ENCODE measurements around the gene SST. TPM values are rescaled to one million over a fixed set of nuclear protein-coding genes. Genes with fewer than 3 reads are reported as not detected.

Gene SST
- not detected in 2 replicates for total RNA-seq (2014; rRNA removed; shearing (Covaris generic))

- peak; percentile 8 for DNase-seq (ENCODE audit: low spot score)
Observed at GRCh38 chr3:187669675-187670504, at the start of gene SST. TSS of gene SST (minus strand) at chr3:187670394. CDS start at chr3:187670291, 103 bp downstream.

- DNase-seq (ENCODE audit: low spot score): no peak
Observed at GRCh38 chr3:187719628-187720336, 49.6 kb upstream of the SST start.

DNA sequence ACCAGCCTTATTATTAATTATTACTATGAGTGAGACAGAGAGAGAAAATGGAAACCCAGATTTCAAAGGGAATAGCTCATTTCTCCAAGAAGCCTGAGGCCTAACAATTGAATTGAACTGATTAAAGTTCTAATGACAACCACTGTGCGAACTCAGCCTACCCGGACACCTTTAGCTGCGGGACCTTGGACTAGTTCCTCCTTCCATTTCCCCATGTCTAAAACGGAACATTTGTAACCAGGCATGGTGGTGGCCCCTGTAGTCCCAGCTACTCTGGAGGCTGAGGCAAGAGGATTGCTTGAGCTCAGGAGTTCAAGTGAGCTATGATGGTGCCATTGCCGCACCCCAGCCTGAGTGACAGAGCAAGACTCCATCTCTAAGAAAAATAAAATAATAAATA is 48.6 kb upstream of the SST start:
- DNase-seq (ENCODE audit: low spot score): no peak

DNA sequence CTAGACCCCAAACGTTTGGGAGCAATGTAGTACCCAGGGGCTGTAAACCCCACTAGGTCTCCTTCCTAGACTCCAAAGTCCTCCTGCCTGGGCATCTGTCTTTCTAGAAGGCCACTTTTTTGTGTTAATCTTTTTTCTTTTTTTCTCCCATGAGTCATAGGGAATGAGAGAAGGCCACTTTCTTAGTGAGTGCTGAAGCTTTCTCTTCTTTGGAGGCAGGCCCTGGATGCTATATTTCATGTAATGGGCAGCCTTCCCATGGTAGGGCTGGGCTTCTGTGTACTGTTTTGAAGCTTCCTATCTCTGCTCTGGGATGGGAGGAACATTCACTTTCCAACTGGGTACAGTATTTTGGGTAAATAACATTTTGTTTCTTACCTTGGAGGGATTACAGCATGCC is 47.4 kb upstream of the SST start:
- no peak for DNase-seq (ENCODE audit: low spot score)

DNA sequence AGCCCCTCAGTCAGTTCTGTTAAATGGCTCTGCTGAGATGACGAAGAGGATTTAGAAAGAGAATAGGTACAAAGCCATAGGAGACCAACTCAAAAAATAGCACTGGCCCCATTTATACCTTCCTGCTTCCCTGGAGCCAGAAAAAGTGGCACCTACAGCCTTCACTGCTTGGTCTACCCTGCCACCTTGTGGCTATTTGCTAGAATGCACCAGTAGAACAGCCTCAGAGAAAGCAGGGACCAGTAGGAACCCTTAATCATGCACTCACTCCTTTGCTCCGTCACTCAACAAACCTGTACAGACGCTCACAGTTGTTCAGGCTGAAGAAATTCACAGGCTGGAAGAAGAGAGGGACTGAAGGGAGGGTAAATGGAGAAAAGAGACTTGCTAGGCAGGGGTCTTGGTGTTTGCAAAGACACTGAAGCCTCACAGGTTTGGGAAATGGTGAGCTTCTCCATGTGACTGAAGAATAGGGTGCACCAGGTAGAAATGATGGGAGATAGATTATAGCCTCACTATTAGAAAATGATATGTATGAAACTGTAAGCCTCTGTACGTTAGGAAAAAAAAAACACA is 44.3 kb upstream of the SST start:
- peak; percentile 91 for DNase-seq (ENCODE audit: low spot score)

DNA sequence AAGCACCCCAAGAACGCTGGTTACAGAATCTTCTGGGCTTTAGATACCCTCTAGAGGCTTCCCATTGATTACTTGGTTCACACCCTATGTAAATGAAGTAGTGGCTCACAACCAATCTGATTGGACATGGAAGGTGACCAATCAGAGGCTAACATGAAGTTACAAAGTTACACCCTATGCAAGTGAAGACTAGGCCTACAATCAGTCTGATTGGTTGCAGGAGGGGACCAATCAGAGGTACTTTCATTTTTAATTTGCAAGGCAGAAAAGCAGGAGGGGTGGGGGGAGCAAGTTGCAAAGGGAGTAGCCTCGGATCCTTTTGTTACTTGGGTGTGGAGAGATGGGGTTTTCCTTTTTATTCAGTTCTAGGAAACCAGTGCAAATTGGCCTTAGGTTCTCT is 43.3 kb upstream of the SST start:
- peak; percentile 14 for DNase-seq (ENCODE audit: low spot score)

DNA sequence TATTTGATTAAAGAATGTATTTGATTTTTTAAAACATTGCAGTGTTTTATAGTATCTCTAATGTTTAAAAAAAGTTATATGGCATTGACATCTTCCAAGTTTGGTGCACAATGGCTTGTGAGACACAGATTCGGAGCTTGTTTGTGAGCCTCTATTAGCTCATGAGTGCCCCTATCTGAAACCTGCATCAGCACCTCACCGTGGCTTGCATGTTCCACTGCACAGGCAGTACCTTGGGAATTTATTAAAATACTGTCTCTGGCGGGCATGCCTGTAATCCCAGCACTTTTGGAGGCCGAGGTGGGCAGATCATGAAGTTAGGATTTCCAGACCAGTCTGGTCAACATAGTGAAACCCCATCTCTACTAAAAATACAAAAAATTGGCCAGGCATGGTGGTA is 39.0 kb upstream of the SST start:
- no peak for DNase-seq (ENCODE audit: low spot score)

GRCh38 chr3:187708696-187709095 is 38.5 kb upstream of the SST start:
- DNase-seq (ENCODE audit: low spot score): no peak

- DNase-seq (ENCODE audit: low spot score): no peak
Observed at GRCh38 chr3:187706971-187707370, 36.8 kb upstream of the SST start.

GRCh38 chr3:187705164-187705563 is 35.0 kb upstream of the SST start:
- no peak for DNase-seq (ENCODE audit: low spot score)

DNA sequence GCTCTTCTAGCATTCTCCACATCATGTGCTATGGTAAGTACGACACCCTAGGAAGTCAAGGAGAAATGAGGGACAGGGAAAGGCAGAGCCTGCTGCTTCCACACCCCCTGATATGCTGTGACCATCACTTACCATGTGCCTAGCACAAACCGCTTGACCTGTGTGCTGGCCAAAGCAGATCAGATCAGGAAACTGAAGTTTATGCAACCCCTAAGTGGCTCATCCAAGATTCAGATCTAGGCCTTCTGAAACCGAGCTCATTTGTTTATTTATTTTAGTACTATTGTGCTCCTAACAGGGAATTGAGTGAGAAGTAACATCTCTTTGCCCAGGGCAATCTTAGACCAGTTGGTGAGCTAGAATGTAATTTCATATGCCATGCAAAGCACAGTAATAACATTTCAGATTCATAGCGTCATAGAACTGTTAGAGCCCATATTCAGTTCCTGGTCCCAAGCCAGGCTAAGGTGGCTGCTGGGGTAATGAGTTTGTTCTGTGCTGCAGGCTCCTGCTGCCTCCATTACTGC is 32.4 kb upstream of the SST start, which contains the start of gene RTP2:
Gene RTP2 (minus strand): TSS at position 51 of the 527 bp plus-strand sequence. CDS start 429 bp downstream, outside the sequence.
- DNase-seq (ENCODE audit: low spot score): no peak

GRCh38 chr3:187700249-187700648 is 30.1 kb upstream of the SST start:
- DNase-seq (ENCODE audit: low spot score): no peak

GRCh38 chr3:187698499-187699399 is 28.6 kb upstream of the SST start:
- DNase-seq (ENCODE audit: low spot score): no peak

DNA sequence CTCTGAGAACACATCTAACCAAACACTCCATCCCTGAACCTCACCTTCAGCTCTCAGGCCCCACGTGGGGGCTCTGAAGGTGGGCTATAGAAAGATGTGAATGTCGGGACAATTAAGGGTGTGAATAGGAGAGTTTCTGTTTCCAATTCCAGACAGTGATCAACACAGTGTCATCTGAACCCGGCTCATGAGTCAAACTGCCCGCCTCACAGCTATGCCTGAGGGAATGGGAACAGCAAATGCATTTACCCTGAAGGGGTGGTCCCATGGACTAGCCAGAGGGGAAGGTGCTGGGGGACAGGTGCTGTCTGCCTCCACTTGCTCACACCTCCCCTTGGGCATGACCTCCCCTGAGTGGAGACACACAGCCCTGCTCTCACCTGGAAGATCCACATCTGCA is 25.8 kb upstream of the SST start:
- no peak for DNase-seq (ENCODE audit: low spot score)

GRCh38 chr3:187695449-187695848 is 25.3 kb upstream of the SST start:
- DNase-seq (ENCODE audit: low spot score): no peak

GRCh38 chr3:187694801-187695200 is 24.6 kb upstream of the SST start:
- no peak for DNase-seq (ENCODE audit: low spot score)

- DNase-seq (ENCODE audit: low spot score): no peak
Observed at GRCh38 chr3:187693431-187693830, 23.2 kb upstream of the SST start.

DNA sequence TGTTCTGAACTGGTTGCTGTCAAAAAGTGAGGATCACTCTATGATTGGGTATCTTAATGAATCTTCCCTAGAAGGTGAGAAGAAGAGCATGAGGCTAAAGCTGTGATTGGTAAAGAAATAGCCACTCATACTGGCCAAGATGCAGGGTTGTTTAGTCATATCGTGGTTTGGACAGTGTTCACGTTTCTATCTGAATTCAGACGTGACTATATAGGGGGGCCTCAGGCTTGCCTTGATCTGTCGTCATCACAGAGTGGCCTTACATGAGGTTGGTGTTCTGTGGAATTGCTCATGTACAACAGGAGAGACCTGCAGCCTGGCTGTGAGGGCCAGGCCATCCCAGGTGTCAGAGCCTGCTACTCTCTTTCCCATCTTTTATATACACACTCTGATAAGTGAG is 19.8 kb upstream of the SST start:
- DNase-seq (ENCODE audit: low spot score): no peak

DNA sequence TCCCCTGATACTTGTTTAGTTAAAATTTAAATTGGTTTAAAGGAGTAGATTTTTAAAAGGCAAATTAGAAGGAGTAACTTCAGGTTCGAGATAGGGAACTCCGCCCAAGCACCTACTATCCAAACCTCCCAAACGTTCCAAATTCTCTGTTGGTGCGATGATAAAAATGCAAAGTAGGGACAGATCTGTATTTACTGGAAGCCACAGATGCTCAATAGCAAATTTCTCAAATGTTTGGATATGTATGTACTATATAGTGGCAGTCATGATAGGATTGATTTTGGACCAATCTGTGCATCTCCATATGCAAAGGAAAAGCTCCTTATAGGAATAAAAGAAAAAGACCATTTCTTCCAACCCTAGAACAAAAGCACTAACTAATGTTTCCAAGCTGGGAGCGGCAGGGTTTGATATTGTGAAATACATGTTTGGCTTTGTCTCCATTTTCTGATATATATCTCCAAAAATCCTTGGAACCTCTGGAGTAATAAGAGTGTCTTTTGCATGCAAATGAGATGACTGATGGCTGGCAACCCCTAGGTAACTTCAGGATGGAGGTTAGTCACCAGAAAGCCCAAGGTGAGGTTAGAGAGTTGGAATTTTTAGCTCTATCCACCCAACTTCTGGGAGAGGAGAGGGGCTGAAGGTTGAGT is 16.6 kb upstream of the SST start:
- DNase-seq (ENCODE audit: low spot score): no peak

DNA sequence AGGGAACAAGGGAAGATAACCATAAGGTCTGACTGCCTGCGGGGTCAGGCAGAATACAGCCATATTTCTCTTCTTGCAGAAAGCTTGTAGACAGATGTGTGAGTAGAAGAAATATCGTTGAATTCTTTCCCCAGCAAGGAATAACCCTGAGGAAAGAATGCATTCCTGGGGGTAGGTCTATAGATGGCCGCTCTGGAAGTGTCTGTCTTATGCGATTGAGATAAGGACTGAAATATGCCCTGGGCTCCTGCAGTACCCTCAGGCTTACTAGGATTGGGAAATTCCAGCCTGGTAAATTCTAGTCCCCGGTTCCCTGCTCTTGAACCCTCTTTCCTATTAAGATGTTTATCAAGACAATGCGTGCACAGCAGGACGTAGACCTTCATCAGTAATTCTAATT is 15.8 kb upstream of the SST start:
- no peak for DNase-seq (ENCODE audit: low spot score)

GRCh38 chr3:187684880-187685279 is 14.7 kb upstream of the SST start:
- DNase-seq (ENCODE audit: low spot score): no peak

Measured in HT-29 (cell line).